ENCODE results near the gene FHIT. TPM values are rescaled to one million over a fixed set of nuclear protein-coding genes. Genes with fewer than 3 reads are reported as not detected.

FHIT gene
- total and polyA plus RNA-seq, 2 experiments from 2014 or later, result 0.22 to 0.90 TPM

DNA sequence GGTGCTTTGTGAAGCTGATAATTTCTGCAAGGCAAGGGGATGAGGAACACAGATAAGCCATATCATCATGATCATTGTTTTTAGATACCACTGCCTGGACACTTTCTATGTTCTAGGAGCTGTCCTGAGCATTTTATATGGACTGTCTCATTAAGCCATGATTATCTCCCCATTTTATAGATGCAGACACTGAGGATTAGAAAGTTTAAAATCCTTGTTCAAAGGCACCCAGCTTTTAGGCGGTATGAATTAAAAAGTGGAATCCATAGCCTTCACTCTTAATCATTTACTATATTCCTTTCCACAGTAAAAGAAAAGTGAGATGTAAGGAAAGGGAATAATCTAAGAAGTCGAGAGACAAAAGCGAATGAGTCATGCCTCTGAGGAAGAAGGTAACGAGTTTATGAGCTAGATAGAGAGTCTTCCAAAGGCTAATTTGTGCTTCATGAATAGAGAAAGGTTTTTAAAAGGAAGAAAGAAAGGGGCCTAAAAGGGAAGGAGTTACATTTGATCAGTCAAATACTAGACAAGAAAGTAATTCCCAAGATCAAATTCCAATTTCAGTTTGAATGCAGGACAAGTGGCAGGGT is 856.0 kb downstream of the FHIT start:
- WGBS, 2 experiments (ENCODE audit: low coverage in 1 of 2, low lambda C conversion rate in 2 of 2, missing lambda C conversion rate in 2 of 2), result 59 to 70% methylated on average over 4 of the region's 4 CpGs
- no peak overlapping the region for H3K27ac ChIP-seq
- no peak overlapping the region for H3K4me3 ChIP-seq
- no peak overlapping the region for H2AFZ ChIP-seq
- no peak for DNase-seq
- no peak overlapping the region for H3K4me2 ChIP-seq (ENCODE audit: unreplicated experiment)
- H3F3A ChIP-seq (ENCODE audit: insufficient read depth), result no peaks in the 10 kb centered on the region
- H3K79me2 ChIP-seq (ENCODE audit: insufficient read depth), result no peaks in the 10 kb centered on the region
- no peaks in the 10 kb centered on the region for H3K9me3 ChIP-seq (ENCODE audit: low read depth)
- H3K9me2 ChIP-seq (ENCODE audit: insufficient read depth), result no peaks in the 10 kb centered on the region
- in situ Hi-C loops (cut with MboI), result no loop called here
- H3K27me3 ChIP-seq (replicated peaks; ENCODE audit: insufficient read depth), result no peaks in the 10 kb centered on the region
- H3K4me1 ChIP-seq (ENCODE audit: insufficient read depth), result no peaks in the 10 kb centered on the region
- no peaks in the 10 kb centered on the region for H4K20me1 ChIP-seq (ENCODE audit: insufficient read depth)
- H3K9ac ChIP-seq, result no peak overlapping the region
- H3K36me3 ChIP-seq (ENCODE audit: low read depth), result no peaks in the 10 kb centered on the region
- no peak for TF ChIP-seq EZH2phosphoT487 (IDR thresholded peaks at IDR 0.05; ENCODE audit: insufficient read depth, low read depth)
- TF ChIP-seq EZH2 (IDR thresholded peaks at IDR 0.05; ENCODE audit: insufficient read depth, poor library complexity, severe bottlenecking), result no peak

DNA sequence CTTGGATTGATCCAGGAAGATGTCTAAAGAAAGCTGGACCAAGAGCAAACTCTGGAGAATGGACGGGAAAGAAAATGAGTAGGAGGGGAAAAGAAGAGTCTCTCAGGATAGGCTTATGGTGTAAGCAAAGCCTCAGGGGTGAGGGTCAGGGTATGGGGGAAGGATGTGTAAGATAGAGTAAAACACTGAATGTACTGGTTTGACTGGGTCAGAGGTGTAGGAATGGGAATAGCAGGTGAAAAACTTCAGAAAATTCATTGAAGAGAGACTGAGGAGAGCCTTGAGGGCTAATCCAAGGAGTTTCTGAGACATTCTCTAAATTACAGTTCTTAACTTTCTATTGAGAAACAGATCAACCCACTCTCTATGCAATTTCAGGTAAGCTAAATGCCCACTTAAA is 857.3 kb downstream of the FHIT start:
- Histone ChIP-seq H3K4me1 (ENCODE audit: insufficient read depth) (no peaks in the 10 kb centered on the region), H3K4me2 (ENCODE audit: unreplicated experiment) (no peak overlapping the region), H3F3A (ENCODE audit: insufficient read depth) (no peaks in the 10 kb centered on the region), H3K4me3 (no peak overlapping the region), H3K9ac (no peak overlapping the region), H2AFZ (no peak overlapping the region), H3K27me3 (replicated peaks; ENCODE audit: insufficient read depth) (no peaks in the 10 kb centered on the region), H3K79me2 (ENCODE audit: insufficient read depth) (no peaks in the 10 kb centered on the region), H3K9me2 (ENCODE audit: insufficient read depth) (no peaks in the 10 kb centered on the region), H4K20me1 (ENCODE audit: insufficient read depth) (no peaks in the 10 kb centered on the region; the same call in 1 of the 2 replicates), H3K9me3 (ENCODE audit: low read depth) (no peaks in the 10 kb centered on the region), H3K27ac (no peak overlapping the region), H3K36me3 (ENCODE audit: low read depth) (no peaks in the 10 kb centered on the region)
- WGBS, 2 experiments (ENCODE audit: low coverage in 1 of 2, low lambda C conversion rate in 2 of 2, missing lambda C conversion rate in 2 of 2), result 39 to 45% methylated on average over 1 of the region's 1 CpG
- no peak for DNase-seq
- TF ChIP-seq EZH2phosphoT487 (IDR thresholded peaks at IDR 0.05; ENCODE audit: insufficient read depth, low read depth) (no peak), EZH2 (IDR thresholded peaks at IDR 0.05; ENCODE audit: insufficient read depth, poor library complexity, severe bottlenecking) (no peak)
- in situ Hi-C loops (cut with MboI), result no loop called here

DNA sequence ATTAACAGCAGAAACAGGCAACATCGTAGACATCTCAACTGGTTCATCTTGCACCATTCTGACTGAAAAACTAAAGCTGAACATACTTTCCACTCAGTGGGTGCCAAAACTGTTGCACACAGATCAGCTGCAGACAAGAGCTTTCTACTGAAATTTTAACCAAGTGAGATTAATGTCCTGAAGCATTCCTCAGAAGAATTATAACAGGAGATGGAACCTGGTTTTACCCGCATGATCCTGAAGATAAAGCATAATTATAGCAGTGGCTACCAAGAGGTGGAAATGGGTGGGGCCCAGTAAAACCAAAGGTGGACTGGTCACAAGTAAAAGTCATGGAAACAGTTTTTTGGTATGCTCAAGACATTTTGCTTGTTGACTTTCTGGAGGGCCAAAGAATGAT is 858.8 kb downstream of the FHIT start:
- no peaks in the 10 kb centered on the region for H3K9me2 ChIP-seq (ENCODE audit: insufficient read depth)
- no peak overlapping the region for H3K27ac ChIP-seq
- no peaks in the 10 kb centered on the region; the same call in 1 of the 2 replicates for H4K20me1 ChIP-seq (ENCODE audit: insufficient read depth)
- no peaks in the 10 kb centered on the region for H3K4me1 ChIP-seq (ENCODE audit: insufficient read depth)
- no peak overlapping the region for H3K4me2 ChIP-seq (ENCODE audit: unreplicated experiment)
- no peak for TF ChIP-seq EZH2 (IDR thresholded peaks at IDR 0.05; ENCODE audit: insufficient read depth, poor library complexity, severe bottlenecking)
- no peak for TF ChIP-seq EZH2phosphoT487 (IDR thresholded peaks at IDR 0.05; ENCODE audit: insufficient read depth, low read depth)
- in situ Hi-C loops (cut with MboI), result no loop called here
- 49 to 55% methylated on average over 2 of the region's 2 CpGs for WGBS, 2 experiments (ENCODE audit: low coverage in 1 of 2, low lambda C conversion rate in 2 of 2, missing lambda C conversion rate in 2 of 2)
- no peaks in the 10 kb centered on the region for H3K36me3 ChIP-seq (ENCODE audit: low read depth)
- no peak for DNase-seq
- H2AFZ ChIP-seq, result no peak overlapping the region
- no peaks in the 10 kb centered on the region for H3K9me3 ChIP-seq (ENCODE audit: low read depth)
- no peaks in the 10 kb centered on the region for H3K27me3 ChIP-seq (replicated peaks; ENCODE audit: insufficient read depth)
- H3K9ac ChIP-seq, result no peak overlapping the region
- H3K4me3 ChIP-seq, result no peak overlapping the region
- no peaks in the 10 kb centered on the region for H3K79me2 ChIP-seq (ENCODE audit: insufficient read depth)
- H3F3A ChIP-seq (ENCODE audit: insufficient read depth), result no peaks in the 10 kb centered on the region

DNA sequence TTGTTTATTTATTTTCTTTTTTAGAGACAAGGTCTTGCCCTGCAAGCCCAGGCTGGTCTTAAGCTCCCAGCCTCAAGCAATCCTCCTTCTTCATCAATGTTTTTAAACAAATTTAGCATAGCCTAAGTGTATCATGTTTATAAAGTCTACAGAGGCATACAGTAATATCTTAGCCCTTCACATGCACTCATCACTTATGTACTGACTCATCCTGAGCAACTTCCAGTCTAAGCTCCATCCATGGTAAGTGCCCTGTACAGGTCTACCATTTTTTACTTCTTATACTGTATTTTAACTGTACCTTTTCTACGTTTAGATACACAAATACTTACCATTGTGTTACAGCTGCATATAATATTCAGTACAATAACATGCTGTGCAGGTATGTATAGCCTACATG is 860.0 kb downstream of the FHIT start:
- WGBS, 2 experiments (ENCODE audit: low coverage in 1 of 2, low lambda C conversion rate in 2 of 2, missing lambda C conversion rate in 2 of 2), result 23 to 24% methylated on average over 1 of the region's 1 CpG
- peak; percentile 5 for DNase-seq
- Histone ChIP-seq H3K4me2 (ENCODE audit: unreplicated experiment) (no peak overlapping the region), H3K9me2 (ENCODE audit: insufficient read depth) (no peaks in the 10 kb centered on the region), H3K36me3 (ENCODE audit: low read depth) (no peaks in the 10 kb centered on the region), H3K27ac (no peak overlapping the region), H2AFZ (no peak overlapping the region), H3K4me1 (ENCODE audit: insufficient read depth) (no peaks in the 10 kb centered on the region), H3F3A (ENCODE audit: insufficient read depth) (no peaks in the 10 kb centered on the region), H3K9me3 (ENCODE audit: low read depth) (no peaks in the 10 kb centered on the region), H3K79me2 (ENCODE audit: insufficient read depth) (no peaks in the 10 kb centered on the region), H3K27me3 (replicated peaks; ENCODE audit: insufficient read depth) (no peaks in the 10 kb centered on the region), H3K9ac (no peak overlapping the region), H4K20me1 (ENCODE audit: insufficient read depth) (no peaks in the 10 kb centered on the region; the same call in 1 of the 2 replicates), H3K4me3 (no peak overlapping the region)
- in situ Hi-C loops (cut with MboI), result no loop called here
- no peak for TF ChIP-seq EZH2 (IDR thresholded peaks at IDR 0.05; ENCODE audit: insufficient read depth, poor library complexity, severe bottlenecking)
- no peak for TF ChIP-seq EZH2phosphoT487 (IDR thresholded peaks at IDR 0.05; ENCODE audit: insufficient read depth, low read depth)

Measured in GM23248 (cell line).